K562 (cell line): ENCODE measurements around the gene STING1.

Experiments
- CBX3 ChIP-seq, 2 experiments: IDR thresholded peaks; 1 replicate in 1 of 2; 2 replicates in 1 of 2; pipeline ENCODE4 v1.6.1; 2012; ENCODE audit warnings: inconsistent platforms in 2 of 2, low read length in 2 of 2, borderline replicate concordance in 1 of 2, control low read depth in 1 of 2
- HIVEP1 ChIP-seq: fragments of 250-450 bp; sonication (Bioruptor Pico); IDR thresholded peaks from 2 replicates; pipeline ENCODE4 v1.4.0; 2020; ENCODE audit warnings: mild to moderate bottlenecking
- JUND ChIP-seq, 2 experiments: IDR thresholded peaks; 2 replicates in 1 of 2; 3 replicates in 1 of 2; pipeline ENCODE4 v1.6.1; 2011; ENCODE audit warnings: borderline replicate concordance in 2 of 2, low read depth in 2 of 2, low read length in 2 of 2, improper control_type of control experiment in 1 of 2, missing biosample characterization in 1 of 2, missing genetic modification characterization in 1 of 2, missing genetic modification reagents in 1 of 2
- MTA2 ChIP-seq: fragments of 450-650 bp; IDR thresholded peaks from 2 replicates; pipeline ENCODE4 v1.6.1; 2016; ENCODE audit warnings: low read depth
- NFE2L1 ChIP-seq: fragments of 450-650 bp; IDR thresholded peaks from 2 replicates; pipeline ENCODE4 v1.6.1; 2016; ENCODE audit warnings: missing genetic modification characterization, low read depth, mild to moderate bottlenecking, missing compliant biosample characterization, moderate library complexity, borderline replicate concordance
- POLR2A ChIP-seq: fragments of 450-650 bp; conservative IDR thresholded peaks from 2 replicates; pipeline ENCODE4 v1.6.1; 2016
- ZKSCAN1 ChIP-seq: fragments of 150-350 bp; IDR thresholded peaks from 2 replicates; pipeline ENCODE4 v1.6.1; 2016; ENCODE audit warnings: low read depth, low read length
- ZNF717 ChIP-seq: fragments of 250-450 bp; sonication (Bioruptor Pico); IDR thresholded peaks from 2 replicates; pipeline ENCODE4 v1.5.0; 2021
- TF ChIP-seq, protein P1 (sequence below), 2 experiments: fragments of 450-650 bp; formaldehyde crosslinking in 1 of 2; IDR thresholded peaks; 2 replicates each; pipeline versions ENCODE4 v1.4.0 to v1.6.1; 2014 to 2020; ENCODE audit warnings: mild to moderate bottlenecking in 2 of 2, borderline replicate concordance in 1 of 2, low read depth in 1 of 2
- TF ChIP-seq, protein P2 (sequence below), 3 experiments: IDR thresholded peaks in 2 of 3; conservative IDR thresholded peaks in 1 of 3; 2 replicates each; pipeline ENCODE4 v1.5.1; 2011 to 2012; ENCODE audit warnings: low read length in 3 of 3, mild to moderate bottlenecking in 3 of 3, control low read depth in 2 of 3, improper control_type of control experiment in 1 of 3, inconsistent platforms in 1 of 3, low read depth in 1 of 3, mixed read lengths in 1 of 3, moderate library complexity in 1 of 3; ENCODE audit not compliant: insufficient read depth in 2 of 3
- TF ChIP-seq, protein P3 (sequence below): sonication (generic); formaldehyde crosslinking; IDR thresholded peaks from 2 replicates; pipeline ENCODE4 v1.4.0; 2020; ENCODE audit warnings: mild to moderate bottlenecking, missing genetic modification reagents

DNA sequence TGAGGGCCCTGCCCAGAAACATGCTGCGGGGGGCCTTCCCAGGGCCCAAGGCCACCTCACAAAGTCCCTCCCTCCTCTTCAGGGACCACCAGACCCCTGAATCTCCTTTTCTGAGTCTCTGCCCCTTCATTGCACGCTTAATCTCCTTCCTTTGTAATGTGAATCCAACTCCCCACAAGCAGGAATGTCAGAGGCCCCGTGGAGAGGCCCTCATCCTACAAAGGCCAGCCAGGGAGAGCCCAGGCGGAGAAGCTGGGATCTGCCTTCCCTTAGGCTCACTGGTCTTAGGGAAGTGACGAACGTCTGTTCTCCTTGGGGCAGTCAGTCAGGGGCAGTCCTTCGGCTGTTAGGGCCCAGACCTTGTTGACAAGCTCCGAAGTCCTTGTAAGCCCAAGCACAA is 9.5 kb downstream of the STING1 start:
- TF ChIP-seq JUND (IDR thresholded peaks at IDR 0.05; ENCODE audit: borderline replicate concordance, low read depth, low read length) (no peak), JUND (tag; IDR thresholded peaks at IDR 0.05; ENCODE audit: borderline replicate concordance, low read depth, low read length) (no peak), ZKSCAN1 (no peak), CBX3 (IDR thresholded peaks at IDR 0.05; ENCODE audit: borderline replicate concordance in 1 of 2, low read length in 2 of 2) (no peak), POLR2A (no peak), ZNF717 (no peak), MTA2 (no peak), HIVEP1 (CRISPR knock-in tag) (no peak), NFE2L1 (tag) (no peak)
- TF ChIP-seq, protein P1, sequence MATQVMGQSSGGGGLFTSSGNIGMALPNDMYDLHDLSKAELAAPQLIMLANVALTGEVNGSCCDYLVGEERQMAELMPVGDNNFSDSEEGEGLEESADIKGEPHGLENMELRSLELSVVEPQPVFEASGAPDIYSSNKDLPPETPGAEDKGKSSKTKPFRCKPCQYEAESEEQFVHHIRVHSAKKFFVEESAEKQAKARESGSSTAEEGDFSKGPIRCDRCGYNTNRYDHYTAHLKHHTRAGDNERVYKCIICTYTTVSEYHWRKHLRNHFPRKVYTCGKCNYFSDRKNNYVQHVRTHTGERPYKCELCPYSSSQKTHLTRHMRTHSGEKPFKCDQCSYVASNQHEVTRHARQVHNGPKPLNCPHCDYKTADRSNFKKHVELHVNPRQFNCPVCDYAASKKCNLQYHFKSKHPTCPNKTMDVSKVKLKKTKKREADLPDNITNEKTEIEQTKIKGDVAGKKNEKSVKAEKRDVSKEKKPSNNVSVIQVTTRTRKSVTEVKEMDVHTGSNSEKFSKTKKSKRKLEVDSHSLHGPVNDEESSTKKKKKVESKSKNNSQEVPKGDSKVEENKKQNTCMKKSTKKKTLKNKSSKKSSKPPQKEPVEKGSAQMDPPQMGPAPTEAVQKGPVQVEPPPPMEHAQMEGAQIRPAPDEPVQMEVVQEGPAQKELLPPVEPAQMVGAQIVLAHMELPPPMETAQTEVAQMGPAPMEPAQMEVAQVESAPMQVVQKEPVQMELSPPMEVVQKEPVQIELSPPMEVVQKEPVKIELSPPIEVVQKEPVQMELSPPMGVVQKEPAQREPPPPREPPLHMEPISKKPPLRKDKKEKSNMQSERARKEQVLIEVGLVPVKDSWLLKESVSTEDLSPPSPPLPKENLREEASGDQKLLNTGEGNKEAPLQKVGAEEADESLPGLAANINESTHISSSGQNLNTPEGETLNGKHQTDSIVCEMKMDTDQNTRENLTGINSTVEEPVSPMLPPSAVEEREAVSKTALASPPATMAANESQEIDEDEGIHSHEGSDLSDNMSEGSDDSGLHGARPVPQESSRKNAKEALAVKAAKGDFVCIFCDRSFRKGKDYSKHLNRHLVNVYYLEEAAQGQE (IDR thresholded peaks at IDR 0.05; ENCODE audit: borderline replicate concordance): no peak
- TF ChIP-seq, protein P1 (CRISPR knock-in tag; IDR thresholded peaks at IDR 0.05; ENCODE audit: low read depth): no peak
- TF ChIP-seq, protein P2, sequence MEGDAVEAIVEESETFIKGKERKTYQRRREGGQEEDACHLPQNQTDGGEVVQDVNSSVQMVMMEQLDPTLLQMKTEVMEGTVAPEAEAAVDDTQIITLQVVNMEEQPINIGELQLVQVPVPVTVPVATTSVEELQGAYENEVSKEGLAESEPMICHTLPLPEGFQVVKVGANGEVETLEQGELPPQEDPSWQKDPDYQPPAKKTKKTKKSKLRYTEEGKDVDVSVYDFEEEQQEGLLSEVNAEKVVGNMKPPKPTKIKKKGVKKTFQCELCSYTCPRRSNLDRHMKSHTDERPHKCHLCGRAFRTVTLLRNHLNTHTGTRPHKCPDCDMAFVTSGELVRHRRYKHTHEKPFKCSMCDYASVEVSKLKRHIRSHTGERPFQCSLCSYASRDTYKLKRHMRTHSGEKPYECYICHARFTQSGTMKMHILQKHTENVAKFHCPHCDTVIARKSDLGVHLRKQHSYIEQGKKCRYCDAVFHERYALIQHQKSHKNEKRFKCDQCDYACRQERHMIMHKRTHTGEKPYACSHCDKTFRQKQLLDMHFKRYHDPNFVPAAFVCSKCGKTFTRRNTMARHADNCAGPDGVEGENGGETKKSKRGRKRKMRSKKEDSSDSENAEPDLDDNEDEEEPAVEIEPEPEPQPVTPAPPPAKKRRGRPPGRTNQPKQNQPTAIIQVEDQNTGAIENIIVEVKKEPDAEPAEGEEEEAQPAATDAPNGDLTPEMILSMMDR (IDR thresholded peaks at IDR 0.05 in 2 of 3, conservative IDR thresholded peaks at IDR 0.05 in 1 of 3; ENCODE audit: insufficient read depth in 2 of 3, low read depth in 1 of 3, low read length in 3 of 3): no peak
- TF ChIP-seq, protein P3, sequence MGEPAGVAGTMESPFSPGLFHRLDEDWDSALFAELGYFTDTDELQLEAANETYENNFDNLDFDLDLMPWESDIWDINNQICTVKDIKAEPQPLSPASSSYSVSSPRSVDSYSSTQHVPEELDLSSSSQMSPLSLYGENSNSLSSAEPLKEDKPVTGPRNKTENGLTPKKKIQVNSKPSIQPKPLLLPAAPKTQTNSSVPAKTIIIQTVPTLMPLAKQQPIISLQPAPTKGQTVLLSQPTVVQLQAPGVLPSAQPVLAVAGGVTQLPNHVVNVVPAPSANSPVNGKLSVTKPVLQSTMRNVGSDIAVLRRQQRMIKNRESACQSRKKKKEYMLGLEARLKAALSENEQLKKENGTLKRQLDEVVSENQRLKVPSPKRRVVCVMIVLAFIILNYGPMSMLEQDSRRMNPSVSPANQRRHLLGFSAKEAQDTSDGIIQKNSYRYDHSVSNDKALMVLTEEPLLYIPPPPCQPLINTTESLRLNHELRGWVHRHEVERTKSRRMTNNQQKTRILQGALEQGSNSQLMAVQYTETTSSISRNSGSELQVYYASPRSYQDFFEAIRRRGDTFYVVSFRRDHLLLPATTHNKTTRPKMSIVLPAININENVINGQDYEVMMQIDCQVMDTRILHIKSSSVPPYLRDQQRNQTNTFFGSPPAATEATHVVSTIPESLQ (CRISPR knock-in tag): no peak
